ENCODE data around the gene SYNCRIP. TPM values are rescaled to one million over a fixed set of nuclear protein-coding genes. Genes with fewer than 3 reads are reported as not detected.

Gene SYNCRIP
- 120 to 133 TPM (median 126 TPM) in 5 replicates for total RNA-seq (2022; extraction: Qiagen RNA extraction)

GRCh38 chr6:85642774-85643536 is at the start of gene SYNCRIP:
TSS of gene SYNCRIP (minus strand) at chr6:85642886. CDS start at chr6:85641439, 1,447 bp downstream.

GRCh38 chr6:85593438-85594196 is 49.1 kb downstream of the SYNCRIP start, which contains the start of gene SNX14:
TSS of gene SNX14 (minus strand) at chr6:85593858. CDS start at chr6:85593718, 140 bp downstream.

Other genes starting within 250 kb of the SYNCRIP start
- 25.9 to 38.4 TPM (median 32.7 TPM) in 5 replicates for gene NT5E, start 192.8 kb downstream of the SYNCRIP start, total RNA-seq (2022; extraction: Qiagen RNA extraction)
- 36.1 to 41.5 TPM (median 37.0 TPM) in 5 replicates for gene SNX14, start 49.0 kb downstream of the SYNCRIP start, total RNA-seq (2022; extraction: Qiagen RNA extraction)